ENCODE data around the gene MARVELD1. TPM values are rescaled to one million over a fixed set of nuclear protein-coding genes. Genes with fewer than 3 reads are reported as not detected.

MARVELD1 gene
- total and polyA plus RNA-seq, 12 donors: 4.2 to 23.5 (median 10.0) TPM

DNA sequence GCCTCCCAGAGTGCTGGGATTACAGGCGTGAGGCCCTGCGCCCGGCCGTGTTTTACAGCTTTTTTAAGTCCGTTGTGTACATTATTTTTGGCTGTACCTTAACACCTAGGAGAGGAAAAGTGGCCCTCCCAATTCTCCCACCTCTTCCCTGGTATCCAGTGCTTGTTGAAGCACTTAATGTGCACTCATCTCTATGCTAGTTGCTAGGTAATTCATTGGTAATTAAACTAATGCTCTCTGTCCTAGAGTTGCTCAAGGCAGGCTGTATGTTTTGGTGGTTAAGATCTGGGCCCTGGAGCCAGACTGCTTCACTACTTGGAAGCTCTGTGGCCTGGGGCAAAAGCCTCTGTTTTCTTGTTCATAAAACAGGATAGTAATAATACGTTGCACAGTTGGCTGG, 46.1 kb upstream of the MARVELD1 start:
- Histone ChIP-seq H3K4me1 (replicated peaks in 1 of 2) (peaks cover 0 to 16% of the 10 kb centered on the region in 2 donors), H3K4me3 (no peak overlapping the region), H3K36me3 (replicated peaks in 1 of 2) (peaks cover 0 to 78% of the 10 kb centered on the region in 2 donors), H3K9me3 (replicated peaks in 1 of 3) (no peaks in the 10 kb centered on the region), H3K27me3 (no peaks in the 10 kb centered on the region), H3K27ac (no peak overlapping the region)
- DNase-seq: no peak
- intact Hi-C loops (cut with DNase I): no loop called here
- TF ChIP-seq POLR2A (IDR thresholded peaks at IDR 0.05): no peak
- TF ChIP-seq, protein P1, sequence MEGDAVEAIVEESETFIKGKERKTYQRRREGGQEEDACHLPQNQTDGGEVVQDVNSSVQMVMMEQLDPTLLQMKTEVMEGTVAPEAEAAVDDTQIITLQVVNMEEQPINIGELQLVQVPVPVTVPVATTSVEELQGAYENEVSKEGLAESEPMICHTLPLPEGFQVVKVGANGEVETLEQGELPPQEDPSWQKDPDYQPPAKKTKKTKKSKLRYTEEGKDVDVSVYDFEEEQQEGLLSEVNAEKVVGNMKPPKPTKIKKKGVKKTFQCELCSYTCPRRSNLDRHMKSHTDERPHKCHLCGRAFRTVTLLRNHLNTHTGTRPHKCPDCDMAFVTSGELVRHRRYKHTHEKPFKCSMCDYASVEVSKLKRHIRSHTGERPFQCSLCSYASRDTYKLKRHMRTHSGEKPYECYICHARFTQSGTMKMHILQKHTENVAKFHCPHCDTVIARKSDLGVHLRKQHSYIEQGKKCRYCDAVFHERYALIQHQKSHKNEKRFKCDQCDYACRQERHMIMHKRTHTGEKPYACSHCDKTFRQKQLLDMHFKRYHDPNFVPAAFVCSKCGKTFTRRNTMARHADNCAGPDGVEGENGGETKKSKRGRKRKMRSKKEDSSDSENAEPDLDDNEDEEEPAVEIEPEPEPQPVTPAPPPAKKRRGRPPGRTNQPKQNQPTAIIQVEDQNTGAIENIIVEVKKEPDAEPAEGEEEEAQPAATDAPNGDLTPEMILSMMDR (IDR thresholded peaks at IDR 0.05): no peak
- 85 to 89% (median 88%) methylated on average over 6 of the region's 6 CpGs for WGBS, 4 donors

DNA sequence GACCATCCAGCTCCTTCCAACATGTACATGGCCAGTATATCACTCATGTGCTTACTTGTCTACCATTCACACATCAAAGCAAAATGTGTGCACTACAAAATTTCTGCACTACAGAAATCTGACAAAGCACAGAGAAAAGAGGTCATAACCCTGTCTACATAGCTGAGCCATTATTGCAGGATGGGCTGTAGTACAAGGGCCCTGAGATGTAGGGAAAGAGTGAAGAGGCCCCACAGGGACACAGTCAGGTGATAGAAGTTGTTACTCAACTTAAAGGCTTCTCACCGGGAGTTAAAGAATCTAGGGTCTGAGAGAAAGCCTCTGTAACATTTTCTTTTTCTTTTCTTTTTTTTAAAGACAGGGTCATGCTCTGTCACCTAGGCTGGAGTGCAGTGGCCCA, 44.0 kb upstream of the MARVELD1 start:
- no peak for DNase-seq
- H3K27me3 ChIP-seq: no peaks in the 10 kb centered on the region
- no peak overlapping the region for H3K4me3 ChIP-seq
- TF ChIP-seq, protein P1 (IDR thresholded peaks at IDR 0.05): no peak
- no peak for TF ChIP-seq POLR2A (IDR thresholded peaks at IDR 0.05)
- no peak overlapping the region for H3K27ac ChIP-seq
- H3K9me3 ChIP-seq (replicated peaks in 1 of 3): no peaks in the 10 kb centered on the region
- peaks cover 0 to 80% of the 10 kb centered on the region in 2 donors for H3K36me3 ChIP-seq (replicated peaks in 1 of 2)
- 73 to 95% (median 79%) methylated on average over 1 of the region's 1 CpG for WGBS, 4 donors
- H3K4me1 ChIP-seq (replicated peaks in 1 of 2): peaks cover 0 to 9% of the 10 kb centered on the region in 2 donors
- intact Hi-C loops (cut with DNase I): no loop called here

DNA sequence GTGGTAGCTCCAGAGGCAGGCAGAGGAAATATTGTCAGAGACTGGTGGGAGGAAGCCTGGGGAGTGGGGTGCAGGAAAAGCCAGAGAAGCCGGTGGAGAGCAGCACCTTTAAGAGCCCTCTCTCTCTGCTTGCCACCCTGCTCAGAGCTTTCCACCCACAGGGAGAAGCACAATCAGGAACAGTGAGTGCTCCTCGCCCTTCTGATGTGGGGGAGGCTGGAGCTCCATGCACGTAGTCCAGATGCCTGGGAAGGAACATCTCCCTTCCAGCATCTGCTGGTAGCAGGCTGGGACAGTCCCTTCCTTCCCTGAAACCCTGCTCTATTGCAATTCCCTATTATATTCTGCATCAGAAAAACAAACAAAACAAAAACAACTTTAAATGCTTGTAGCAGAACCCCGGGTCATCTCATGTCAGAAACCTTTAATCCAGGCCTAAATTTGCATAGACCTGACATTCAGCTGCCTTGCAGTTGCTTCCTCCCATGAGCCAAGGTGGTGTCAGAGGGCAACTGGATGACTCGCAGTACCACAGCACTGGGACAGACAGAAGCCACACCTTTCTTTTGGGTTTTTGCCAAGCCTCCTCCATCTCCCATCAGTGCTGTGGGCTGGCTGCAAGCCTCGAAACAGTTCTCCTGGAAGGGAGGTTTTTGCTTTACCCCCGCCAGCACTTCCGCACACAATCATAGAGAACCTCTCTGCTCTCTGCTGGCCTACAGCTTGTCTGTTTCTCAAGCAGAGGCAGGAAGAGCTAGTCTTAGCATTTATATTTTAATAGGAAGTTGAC, 39.6 kb upstream of the MARVELD1 start:
- peak in 2 of 7 donors; percentile 37 to 57 for DNase-seq
- Histone ChIP-seq H3K4me3 (no peak overlapping the region), H3K27ac (no peak overlapping the region), H3K4me1 (replicated peaks in 1 of 2) (no peaks in the 10 kb centered on the region), H3K36me3 (replicated peaks in 1 of 2) (peaks cover 0 to 69% of the 10 kb centered on the region in 2 donors), H3K9me3 (replicated peaks in 1 of 3) (no peaks in the 10 kb centered on the region), H3K27me3 (no peaks in the 10 kb centered on the region)
- 61 to 75% (median 71%) methylated on average over 7 to 8 of the region's 8 CpGs for WGBS, 4 donors
- TF ChIP-seq, protein P1 (IDR thresholded peaks at IDR 0.05): no peak
- no peak for TF ChIP-seq POLR2A (IDR thresholded peaks at IDR 0.05)
- intact Hi-C loops (cut with DNase I): no loop called here

DNA sequence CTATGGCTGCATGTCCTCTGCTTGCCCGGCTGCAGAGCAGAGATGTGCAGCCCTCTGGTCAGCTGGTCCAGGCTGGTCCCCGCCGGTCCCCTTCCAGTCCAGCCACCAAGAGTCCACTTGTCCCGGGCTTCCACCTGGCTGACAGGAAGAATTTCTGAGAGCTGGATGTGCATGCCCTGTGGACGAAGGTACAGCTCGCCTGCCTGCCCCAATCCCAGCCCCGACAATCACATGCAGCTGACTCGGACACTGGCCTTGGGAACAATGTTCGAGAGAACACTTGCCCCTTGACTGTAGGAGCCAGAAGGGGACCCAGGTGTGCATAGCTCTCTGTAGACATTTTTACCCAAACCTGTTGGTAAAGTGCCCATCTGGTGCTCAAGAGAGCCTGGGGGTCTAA, 38.3 kb upstream of the MARVELD1 start:
- Histone ChIP-seq H3K4me3 (no peak overlapping the region), H3K4me1 (replicated peaks in 1 of 2) (no peaks in the 10 kb centered on the region), H3K9me3 (replicated peaks in 1 of 3) (no peaks in the 10 kb centered on the region), H3K27ac (no peak overlapping the region), H3K27me3 (no peaks in the 10 kb centered on the region), H3K36me3 (replicated peaks in 1 of 2) (peaks cover 0 to 62% of the 10 kb centered on the region in 2 donors)
- TF ChIP-seq, protein P1 (IDR thresholded peaks at IDR 0.05): no peak
- TF ChIP-seq POLR2A (IDR thresholded peaks at IDR 0.05): no peak
- DNase-seq: no peak
- 59 to 85% (median 77%) methylated on average over 2 to 9 of the region's 9 CpGs for WGBS, 4 donors
- intact Hi-C loops (cut with DNase I): no loop called here
